HG03280 (cell line): ENCODE data around the gene ANKFY1.

Experiments used
- ATAC-seq: cut with Tn5 transposase; IDR thresholded peaks from one replicate; pipeline ENCODE4 v1.9.1; 2021; ENCODE audit warnings: mild to moderate bottlenecking, moderate library complexity; ENCODE audit not compliant: unreplicated experiment

Gene ANKFY1

GRCh38 chr17:4263282-4264215 is at the start of gene ANKFY1:
Gene ANKFY1, minus strand, starts transcription at chr17:4263979. Its CDS starts 38 bp downstream, at chr17:4263941.
- ATAC-seq: peak; percentile 95

GRCh38 chr17:4310354-4311060 is 46.7 kb upstream of the ANKFY1 start:
- no peak for ATAC-seq

- no peak for ATAC-seq
These were observed 46.1 kb upstream of the ANKFY1 start for GRCh38 chr17:4309897-4310296.

- no peak for ATAC-seq
These were observed 43.6 kb upstream of the ANKFY1 start for GRCh38 chr17:4307179-4307930.

GRCh38 chr17:4305224-4305623 is 41.4 kb upstream of the ANKFY1 start:
- ATAC-seq: no peak

- no peak for ATAC-seq
These were observed 40.7 kb upstream of the ANKFY1 start for GRCh38 chr17:4304417-4305027.

GRCh38 chr17:4301066-4301465 is 37.3 kb upstream of the ANKFY1 start:
- ATAC-seq: no peak

GRCh38 chr17:4297351-4297750 is 33.6 kb upstream of the ANKFY1 start:
- ATAC-seq: no peak

- ATAC-seq: no peak
These were observed 31.9 kb upstream of the ANKFY1 start for GRCh38 chr17:4295686-4296085.

- no peak for ATAC-seq
These were observed 29.8 kb upstream of the ANKFY1 start for GRCh38 chr17:4293572-4293971.

GRCh38 chr17:4287710-4288109 is 23.9 kb upstream of the ANKFY1 start:
- no peak for ATAC-seq

- ATAC-seq: no peak
These were observed 12.7 kb upstream of the ANKFY1 start for GRCh38 chr17:4276514-4276913.

- ATAC-seq: no peak
These were observed 9.2 kb upstream of the ANKFY1 start for GRCh38 chr17:4272972-4273368.

- ATAC-seq: no peak
These were observed 8.6 kb upstream of the ANKFY1 start for GRCh38 chr17:4272213-4272971.

GRCh38 chr17:4270736-4271135 is 7.0 kb upstream of the ANKFY1 start:
- no peak for ATAC-seq

GRCh38 chr17:4269915-4270314 is 6.1 kb upstream of the ANKFY1 start:
- no peak for ATAC-seq

- ATAC-seq: no peak
These were observed 3.6 kb upstream of the ANKFY1 start for GRCh38 chr17:4267402-4267801.

GRCh38 chr17:4266550-4266949 is 2.8 kb upstream of the ANKFY1 start:
- ATAC-seq: no peak

GRCh38 chr17:4262703-4263102 is 1.1 kb downstream of the ANKFY1 start:
- no peak for ATAC-seq

- no peak for ATAC-seq
These were observed 2.3 kb downstream of the ANKFY1 start for GRCh38 chr17:4261452-4261851.
